Activated CD4-positive, alpha-beta T cell treated with anti-CD3 and anti-CD28 coated beads, Interleukin-2, amount 50 U/mL, for 48 hours (primary cell): ENCODE results near the gene BARX2.

Experiments used
- DNase-seq, 2 experiments: peaks; one replicate each; pipeline ENCODE4 v3.0.0-alpha.2; 2020

Gene BARX2

DNA sequence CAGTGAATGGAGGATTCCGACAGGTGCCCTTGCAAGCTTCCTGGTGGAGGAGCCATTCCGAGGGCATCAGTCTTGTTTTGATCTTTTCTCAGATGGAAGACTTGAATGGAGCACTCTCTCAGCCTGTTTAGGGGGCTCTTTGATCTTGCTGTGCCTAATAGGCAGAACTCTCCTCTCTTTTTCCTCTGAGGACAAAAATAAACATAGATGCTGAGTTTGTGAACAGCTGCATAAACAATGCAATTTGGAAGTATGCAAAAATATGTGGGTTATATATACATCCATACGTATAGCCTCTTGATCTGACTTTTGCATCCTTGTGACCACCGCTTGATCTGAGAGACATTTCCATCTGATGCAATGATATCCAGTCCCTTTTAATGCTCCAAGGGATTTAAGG, 29.1 kb downstream of the BARX2 start:
- no peak for DNase-seq

DNA sequence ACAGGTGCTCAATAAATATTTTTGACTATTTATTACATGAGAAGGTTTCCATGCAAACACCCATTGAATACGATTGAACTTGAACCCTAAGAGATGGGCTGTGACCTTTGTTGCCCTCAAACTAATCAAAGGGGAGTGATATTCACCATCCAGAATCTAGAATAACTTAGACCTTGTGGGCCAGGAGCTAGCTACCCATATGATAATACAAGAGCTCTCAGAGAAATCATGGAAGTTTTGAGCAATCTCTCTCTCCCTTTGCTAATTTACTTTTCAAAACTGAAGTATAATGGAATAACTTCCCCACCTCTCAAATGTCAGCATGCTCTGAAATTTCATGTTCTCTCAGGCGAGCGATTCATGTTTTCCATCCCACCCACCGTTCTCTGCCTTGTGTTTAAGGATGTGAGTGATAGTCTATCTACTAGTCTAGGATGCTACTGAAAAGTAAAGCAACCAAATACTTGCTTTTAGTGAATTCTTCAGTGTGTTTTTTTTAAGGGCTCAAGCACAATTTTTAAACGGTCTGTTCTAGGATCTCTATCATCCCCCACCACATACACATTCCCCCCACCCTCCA, 33.3 kb downstream of the BARX2 start:
- peak; percentile 5 to 17 for DNase-seq

DNA sequence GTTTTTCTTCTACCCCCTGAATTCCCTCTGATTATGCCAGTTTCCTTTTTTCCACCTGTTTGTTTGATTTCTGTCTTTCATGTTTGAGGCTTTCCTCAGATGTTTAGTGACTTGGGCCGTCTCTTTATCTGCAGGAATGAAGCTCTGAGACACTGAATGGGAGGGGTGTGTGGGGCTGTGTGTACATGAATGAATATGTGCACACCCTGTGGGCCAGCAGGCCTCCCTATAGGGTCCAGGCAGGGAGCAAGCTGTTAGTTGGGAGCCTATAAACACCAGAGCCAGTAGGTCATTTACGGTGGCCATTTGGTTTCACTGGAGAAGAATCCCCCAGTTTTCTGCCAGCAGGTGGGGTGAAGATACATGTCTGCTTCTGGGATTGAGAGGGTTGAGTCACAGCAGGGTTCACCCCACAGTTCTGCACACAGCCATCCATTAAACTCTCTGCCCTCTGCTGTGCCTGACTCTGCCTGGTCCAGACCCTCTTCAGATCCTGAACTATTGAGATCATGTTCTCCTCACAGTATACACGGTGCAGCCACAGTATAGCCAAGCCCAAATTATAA, 34.8 kb downstream of the BARX2 start:
- no peak for DNase-seq

DNA sequence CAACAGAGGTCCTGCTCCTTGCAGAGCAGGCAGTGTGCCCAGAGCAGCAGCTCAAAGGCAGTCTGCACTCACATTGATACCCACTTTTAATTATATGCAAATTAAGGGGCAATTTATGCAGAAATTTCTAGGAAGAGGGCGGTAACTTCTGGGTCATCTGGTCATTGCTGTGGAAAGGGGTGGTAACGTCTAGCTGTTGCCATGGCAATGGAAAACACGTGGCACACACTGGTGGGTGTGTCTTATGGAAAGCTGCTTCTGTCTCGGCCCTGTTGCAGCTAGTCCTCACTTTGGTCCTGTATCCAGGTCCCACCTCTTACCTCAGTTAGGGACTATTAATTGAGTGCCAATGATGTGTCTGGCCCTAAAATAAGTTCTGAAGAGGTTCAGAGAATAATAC, 36.8 kb downstream of the BARX2 start:
- DNase-seq, result no peak

DNA sequence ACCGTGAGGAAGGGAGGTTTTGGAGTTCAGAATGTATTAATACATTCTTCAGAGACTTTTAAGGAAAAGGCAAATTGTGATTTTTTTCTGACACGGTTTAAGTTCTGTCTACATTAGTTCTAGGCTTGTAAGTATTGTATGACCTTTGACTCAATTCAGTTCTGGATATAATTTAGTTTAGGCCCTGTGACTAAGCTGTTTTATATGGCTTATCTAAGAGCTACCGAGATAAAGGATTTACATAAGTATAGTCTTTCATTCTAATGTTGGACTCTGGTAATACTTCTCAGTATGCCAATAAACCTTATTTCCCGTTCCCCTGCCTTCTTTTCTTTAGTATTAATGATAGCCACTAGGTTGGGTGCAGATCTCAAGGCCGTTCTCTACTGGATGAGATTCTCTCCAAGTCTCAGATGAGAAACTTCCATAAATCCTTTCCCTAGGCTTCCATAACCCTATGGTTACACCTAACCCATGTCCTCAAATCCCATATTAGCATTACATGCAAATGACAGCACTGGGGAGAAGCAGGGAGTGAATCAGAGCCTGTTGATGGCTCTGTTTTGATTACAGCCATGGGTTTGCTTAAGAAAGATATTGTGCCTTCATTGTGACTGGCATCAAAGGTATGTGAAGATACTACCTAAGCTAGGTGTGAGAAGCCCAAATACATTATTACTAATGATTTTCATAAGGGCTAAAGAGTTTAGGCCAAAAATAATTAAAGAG, 38.7 kb downstream of the BARX2 start:
- DNase-seq, result no peak

DNA sequence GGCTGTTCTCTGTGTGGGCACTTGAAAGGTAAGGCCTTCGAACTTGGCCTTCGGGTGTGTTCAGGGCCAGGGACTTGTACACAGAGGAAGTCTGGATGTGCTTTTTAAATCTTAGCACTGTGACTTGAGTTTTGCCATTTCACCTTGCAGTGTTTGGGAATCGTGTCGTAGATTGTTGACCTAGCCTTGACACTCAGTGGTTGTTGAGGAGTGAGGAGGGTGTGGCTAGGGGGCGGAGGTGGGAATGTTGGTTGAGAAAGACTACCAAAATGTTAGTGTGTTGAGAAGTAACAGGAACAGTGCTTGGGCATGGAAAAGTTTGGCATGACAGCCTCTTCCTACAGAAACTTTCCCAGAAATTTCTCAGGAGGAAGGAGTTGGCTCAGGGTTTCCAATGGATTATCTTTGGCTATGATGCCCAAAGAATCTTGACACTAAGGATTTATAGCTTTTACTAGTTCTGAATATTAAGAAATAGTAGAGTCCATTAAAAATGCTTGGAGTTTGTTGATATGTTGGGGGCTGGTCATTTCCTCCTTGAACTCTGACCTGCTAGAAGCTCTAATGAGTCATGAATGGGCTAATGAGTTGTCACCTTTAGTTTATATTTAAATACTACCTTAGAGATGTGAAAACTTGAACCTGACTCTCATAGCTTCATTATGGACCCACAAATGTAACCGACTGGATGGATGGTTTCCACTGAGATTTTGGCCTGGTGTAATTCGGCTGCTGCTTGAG, 40.6 kb downstream of the BARX2 start:
- DNase-seq, result no peak

DNA sequence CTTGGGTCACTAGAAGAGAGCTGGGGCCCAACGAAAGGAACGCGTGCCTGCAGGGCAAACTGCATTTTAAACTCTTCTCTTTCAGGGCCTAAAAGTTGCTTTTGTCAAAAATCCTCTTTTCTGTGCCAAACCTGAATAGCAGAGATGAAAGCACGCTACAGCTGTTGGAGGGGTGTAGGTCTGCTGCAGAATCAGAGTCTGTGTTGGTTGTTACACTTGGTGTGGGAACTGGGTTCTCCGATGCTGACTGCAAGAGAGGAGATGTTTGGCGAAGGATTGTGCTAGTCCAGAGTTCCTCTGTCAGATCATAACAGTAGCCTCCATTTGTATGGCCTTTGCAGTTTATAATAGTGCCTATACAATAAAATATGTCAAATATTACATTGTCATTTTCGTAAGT, 41.8 kb downstream of the BARX2 start:
- no peak for DNase-seq

DNA sequence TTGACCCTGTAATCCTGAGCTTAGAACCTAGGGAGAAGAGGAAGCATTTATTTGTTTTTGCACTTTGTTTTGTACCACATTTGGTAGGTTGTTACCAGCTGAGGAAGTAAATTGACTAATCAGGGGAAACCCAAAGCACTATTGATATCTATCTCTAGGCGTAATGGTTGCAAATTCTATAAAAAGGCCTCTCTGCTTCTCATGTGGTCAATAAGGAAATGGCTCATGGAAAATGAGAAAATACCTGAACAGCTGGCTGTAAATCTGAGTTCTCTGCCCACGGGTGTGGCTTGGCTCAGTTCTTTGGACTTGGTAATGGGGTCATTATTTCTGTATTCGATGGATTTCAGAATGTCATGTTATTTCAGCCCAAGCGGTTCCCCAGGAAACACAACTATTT, 42.4 kb downstream of the BARX2 start:
- DNase-seq, result no peak

DNA sequence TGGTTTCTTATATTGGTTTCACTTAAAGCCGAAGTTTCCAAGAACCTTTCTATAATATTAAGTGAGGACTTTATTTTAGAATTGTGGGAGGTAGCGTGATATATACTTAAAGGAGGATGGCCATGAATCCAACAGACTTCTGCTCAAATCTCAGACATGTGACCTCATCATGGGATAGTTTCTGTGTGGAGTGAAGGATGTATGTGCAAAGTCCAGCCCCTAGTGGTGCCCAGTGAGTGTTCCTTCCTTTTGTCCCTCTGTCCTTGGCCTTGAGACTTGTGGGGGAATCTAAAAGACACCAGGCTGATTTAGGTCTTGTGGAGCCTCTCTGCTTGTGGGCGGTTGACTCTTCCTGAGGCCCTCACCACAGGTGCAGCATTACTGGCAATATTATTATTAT, 43.7 kb downstream of the BARX2 start:
- DNase-seq, result no peak

DNA sequence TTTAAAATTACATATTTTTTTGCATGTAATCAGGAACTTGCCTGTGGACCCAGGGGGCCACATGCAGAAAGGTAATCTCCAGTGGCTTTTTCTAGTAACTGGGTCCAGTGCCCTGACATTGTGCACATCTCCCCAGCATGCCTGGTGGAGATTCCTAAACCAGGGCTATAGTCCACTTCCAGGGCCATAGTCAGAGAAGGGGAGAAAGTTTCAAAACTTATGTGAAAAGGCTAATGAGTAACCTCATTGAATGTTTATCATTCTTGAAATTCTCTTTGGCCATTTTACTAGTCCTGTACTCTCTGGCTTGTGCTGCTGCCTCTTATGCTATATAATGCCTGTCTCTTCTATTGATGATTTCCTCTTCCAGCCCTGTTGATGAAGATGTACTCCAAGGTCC, 47.8 kb downstream of the BARX2 start:
- DNase-seq, result no peak

DNA sequence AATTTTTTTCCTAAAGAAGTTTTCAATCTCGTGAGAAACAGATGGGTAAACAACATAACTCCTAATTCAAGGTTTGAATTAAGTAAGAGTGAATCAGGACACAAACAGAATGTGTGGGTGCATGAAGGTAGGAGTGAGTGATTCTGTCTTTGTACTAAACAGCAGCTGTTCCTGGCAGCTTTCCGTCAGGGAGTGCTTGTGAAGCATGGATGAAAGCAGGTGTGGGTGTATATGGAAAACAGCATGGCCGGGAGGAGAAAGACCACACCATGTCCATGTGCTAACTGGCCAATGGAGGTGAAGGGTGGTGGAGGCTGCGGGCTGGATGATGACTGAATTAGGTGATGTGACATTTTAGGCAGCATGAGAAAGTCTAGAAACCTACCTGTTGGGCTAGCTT, 49.6 kb downstream of the BARX2 start:
- no peak for DNase-seq

DNA sequence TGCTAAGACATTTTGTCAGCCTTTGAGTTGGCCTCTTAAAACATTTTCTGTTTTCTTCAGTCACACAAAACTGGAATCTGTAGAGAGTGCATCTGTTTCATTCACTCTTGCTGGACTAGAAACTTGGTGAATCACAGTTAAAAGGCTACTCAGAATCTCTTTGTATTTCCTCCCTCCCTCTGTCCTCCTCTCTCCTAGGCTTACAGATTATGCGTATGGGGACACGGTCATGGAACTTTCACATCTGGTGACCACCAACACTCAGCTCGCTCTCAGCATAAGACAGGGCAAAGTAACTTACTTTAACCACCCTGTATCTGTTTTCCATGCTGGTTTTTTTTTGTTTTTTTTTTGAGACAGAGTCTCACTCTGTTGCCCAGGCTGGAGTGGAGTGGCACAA, 50.4 kb downstream of the BARX2 start:
- no peak for DNase-seq

DNA sequence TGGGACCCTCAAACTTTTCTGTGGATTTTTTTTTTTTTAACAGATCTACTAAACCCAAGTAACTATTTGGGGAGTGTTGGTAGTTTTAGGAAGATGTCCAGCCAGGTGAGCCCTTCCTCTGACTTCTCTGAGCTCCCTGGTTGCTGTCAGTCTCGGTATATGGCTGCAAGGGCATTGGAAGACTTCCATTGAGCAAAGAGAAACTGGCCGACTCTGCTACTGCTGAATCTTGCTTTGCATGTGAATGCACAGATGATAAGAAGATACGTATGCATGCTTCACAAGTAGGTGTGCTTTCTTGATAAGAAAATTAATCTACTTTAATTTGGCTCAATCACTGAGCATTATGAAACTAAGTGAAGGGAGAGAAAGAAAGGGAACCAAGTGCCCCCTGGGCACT, 51.1 kb downstream of the BARX2 start:
- DNase-seq, result no peak

DNA sequence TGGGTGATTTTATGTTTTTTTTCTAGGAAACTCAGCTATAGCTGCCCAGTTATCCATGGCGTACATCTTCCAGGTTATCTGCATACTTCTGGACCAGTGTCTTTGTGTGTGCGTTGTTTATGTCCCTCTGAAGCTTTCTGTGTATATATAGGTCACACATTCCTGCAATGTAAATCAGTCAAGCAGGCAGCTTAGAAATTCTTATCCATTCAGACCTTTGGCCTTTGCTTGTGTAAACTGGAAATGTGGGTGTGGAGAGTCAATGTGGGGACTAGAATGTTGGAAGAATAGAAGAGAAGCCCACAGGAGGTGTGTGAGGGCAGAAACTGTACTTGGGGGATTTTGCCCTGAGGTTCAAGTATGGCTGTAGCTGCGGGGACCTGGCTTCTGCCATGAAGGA, 51.7 kb downstream of the BARX2 start:
- DNase-seq, result no peak

DNA sequence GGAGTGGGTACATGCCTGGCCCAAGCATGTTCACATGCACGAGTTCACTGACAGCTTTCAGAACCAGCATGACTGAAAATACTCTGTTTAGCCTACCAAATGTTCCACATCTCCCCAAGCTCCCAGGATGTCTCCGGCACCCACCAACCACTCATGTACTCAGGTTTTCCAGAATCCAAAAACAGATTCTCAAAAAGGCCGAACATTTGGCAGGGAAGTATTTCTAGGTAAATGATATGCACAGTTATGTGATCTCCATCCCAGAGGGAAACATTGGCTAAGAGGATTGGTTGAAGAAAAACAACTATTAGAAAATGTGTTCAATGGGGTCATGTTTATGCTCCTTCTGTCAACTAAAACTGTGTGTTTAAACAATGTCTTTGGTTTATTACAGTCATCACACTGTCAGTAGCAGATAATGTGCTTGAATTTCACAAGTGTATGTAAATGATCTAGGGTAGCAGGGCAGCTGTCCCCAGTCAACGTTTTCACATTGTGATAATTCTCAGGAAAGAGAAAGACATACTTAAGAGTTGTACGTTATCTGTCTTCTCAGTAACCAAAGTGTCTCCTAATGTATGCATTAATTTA, 52.3 kb downstream of the BARX2 start:
- no peak for DNase-seq

DNA sequence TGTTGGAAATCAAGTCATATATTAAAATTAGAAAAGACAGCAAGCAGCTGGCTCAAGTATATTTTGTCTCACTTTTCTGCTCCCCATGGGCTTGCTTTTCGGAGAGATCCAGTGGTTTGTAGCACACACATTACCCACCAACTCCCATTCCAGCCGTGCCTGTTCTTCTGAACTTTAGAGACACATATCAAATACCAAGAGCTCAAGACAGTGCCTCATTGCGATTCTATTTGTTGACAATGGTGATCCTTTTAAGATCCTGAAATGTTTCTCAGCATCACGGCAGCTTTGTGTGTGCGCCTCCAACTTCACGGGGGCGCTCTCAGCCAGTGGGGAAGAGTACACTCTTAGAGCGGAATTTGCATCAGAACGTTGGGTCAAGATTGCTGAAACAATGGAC, 52.9 kb downstream of the BARX2 start:
- DNase-seq, result no peak

DNA sequence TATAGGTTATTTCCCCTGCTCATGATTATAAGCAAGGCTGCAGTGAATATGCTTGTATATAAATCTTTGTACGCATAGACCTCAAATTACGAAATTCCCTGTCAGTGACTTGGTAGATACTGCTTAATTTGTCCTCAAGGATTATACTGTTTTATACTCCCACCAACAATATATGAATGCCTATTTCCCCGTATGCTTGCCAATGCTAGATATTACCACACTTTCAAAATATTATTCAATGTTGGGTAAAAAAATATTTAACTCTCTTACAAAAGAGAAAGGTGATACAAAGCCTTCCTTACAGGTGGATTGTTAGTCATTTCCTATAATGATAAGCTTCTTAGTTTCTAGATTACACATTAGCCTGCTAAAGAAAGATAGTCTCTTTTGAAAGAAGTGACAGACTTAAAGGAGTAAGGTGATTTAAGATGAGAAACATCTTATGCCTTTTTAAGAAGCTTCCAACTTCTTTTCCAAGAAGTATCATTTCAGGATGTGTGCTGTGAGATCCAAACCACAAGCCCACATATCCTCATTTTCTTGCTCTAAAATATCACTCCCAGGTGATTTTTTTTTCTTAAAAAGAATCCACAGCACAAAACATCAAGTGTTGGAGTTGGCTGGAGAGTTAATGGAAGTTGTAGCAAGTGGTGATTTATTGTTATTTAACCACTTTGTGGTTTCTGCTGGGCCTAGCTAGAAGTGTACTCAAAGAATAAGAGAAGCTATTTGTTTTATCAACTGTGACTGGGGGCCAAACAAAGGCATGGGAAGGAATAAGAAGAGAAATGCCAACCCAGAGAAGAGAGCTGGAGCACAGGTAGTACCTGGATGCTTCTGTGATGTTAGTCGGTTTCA, 59.2 kb downstream of the BARX2 start:
- no peak for DNase-seq

DNA sequence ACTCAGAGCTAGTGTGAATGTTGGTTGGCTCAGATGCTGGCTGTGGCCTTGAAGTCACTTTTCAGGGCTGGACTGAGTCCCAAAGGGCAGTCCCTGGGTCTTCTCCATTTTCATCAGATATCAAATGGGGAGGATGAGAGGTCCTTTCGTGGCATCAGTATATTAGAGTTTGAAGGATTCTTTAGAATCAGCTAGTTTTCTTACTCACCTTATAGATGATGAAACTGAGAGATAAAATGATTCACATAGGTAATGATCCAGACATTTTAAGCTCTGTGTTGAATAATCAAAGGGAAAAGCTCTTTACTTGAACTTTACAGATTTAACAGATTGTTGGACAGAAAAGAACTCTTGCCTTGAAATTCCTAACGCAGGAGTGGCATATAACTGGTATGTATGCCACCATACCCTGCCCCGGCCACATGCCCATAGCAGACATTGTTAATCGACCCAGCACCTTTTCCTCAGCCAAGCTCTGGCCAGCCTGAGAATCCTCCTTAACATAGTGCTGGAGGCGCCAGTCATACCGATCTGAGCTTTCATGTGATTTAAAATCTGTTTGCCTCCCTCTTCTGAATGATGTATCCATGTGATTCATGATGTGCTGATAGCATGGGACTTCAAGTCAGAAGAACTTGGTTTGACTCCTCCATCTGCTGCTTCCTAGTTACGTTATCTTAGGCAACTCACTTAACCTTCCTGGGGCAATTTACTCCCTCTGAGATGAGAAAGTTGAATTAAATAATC, 60.0 kb downstream of the BARX2 start:
- DNase-seq, result no peak

DNA sequence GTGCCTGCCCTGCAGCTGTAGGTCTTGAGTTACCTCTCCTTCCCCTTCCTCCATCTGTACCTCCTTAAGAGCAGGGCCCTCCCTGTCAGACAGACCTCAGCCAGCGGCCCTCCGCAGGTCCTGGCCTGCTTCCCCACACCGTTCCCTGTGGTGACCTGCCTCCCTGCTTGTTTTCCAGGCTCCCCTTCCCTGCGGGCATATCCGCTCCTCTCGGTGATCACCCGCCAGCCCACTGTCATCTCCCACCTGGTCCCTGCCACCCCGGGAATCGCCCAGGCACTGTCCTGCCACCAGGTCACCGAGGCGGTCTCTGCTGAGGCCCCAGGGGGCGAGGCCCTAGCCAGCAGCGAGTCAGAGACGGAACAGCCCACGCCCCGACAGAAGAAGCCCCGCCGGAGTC, 60.9 kb downstream of the BARX2 start:
- no peak for DNase-seq

DNA sequence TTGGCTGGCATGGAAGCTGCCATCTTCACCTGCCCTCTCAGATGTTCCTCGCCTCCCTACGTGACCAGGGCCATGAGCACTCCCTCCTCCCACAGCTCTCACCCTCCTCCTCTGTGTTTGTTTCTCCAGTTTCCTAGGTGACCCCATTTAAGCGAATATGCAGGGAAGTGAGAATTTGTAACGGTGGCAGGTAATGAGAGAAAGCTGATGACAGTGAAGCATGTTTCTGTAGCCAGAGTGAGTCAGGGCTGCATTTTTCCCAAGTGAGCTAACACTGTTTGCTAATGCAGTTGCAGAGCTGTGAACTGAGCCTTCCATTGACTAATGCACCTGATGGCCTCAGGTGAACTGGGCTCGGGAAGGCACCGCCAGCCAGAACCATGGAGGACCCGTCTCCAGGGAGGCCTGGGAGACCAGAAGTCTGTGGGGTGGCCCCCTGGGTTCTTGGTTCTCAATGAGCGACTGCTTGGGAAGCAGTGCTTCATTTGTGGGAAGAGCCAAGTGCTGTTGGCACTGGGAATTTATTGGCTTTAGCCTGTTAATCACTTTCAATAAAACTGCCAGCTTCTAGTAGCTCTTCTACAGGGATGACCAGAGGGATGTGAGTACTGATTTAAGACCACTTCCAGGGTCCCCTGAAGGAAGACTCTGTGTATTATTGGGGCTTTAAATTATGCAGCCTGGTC, 64.5 kb downstream of the BARX2 start:
- no peak for DNase-seq

DNA sequence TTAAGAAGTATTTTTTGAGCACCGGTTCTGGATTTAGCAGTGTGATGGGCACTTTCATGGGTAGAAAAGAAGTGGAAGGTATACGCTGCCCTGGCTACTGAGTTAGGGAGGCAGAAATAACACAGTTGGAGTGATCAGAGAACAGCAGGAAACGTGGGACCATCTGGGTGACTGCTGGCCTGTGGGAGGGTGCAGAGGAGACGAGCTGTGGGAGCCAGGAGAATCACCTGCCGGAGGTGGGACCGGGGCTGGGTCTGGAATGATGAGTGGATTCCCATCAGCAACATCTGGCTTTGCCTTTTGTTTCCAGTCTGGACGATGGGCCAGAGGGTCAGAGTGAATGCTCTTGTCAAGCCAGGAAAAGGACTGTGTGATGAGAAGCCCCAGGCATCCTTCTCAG, 66.5 kb downstream of the BARX2 start:
- DNase-seq, result no peak
